Urothelium cell line (cell line): ENCODE measurements around the gene FXYD7.
A peak's percentile ranks its signal among the peaks of the same experiment; 100 is the strongest.
"Not testable (repeated sequence)": the region's sequence is repeated elsewhere in the genome, so short reads cannot be mapped to it uniquely, and the experiment has no call there.

ENCODE experiments used
- DNase-seq: peaks from one replicate; pipeline ENCODE4 v3.0.0; 2011; ENCODE audit warnings: low spot score, mixed read lengths
- FAIRE-seq: peaks from 2 replicates; lab custom pipeline; 2011; peaks lifted over from hg19 to GRCh38; lab: Jason Lieb, UNC

The FXYD7 gene

GRCh38 chr19:35142606-35143230 is 337 bp upstream of the FXYD7 start:
- peak; percentile 67 for DNase-seq

GRCh38 chr19:35143818-35144217 is 763 bp downstream of the FXYD7 start:
- FAIRE-seq, result no peak
- DNase-seq, result no peak

More at GRCh38 chr19:35142606-35143230, 337 bp upstream of the FXYD7 start:
- FAIRE-seq, result no peak

GRCh38 chr19:35144259-35144599 is 1.2 kb downstream of the FXYD7 start:
- no peak for FAIRE-seq
- DNase-seq, result no peak

- FAIRE-seq, result peak; percentile 90
- peak; percentile 84 for DNase-seq
Observed at GRCh38 chr19:35144600-35145436, 1.8 kb downstream of the FXYD7 start.

GRCh38 chr19:35146746-35147459 is 3.8 kb downstream of the FXYD7 start:
- DNase-seq (no peak), FAIRE-seq (no peak)

GRCh38 chr19:35149463-35149862 is 6.4 kb downstream of the FXYD7 start:
- no peak for DNase-seq

GRCh38 chr19:35150445-35150844 is 7.4 kb downstream of the FXYD7 start:
- DNase-seq, result no peak
- FAIRE-seq, result no peak

More at GRCh38 chr19:35149463-35149862, 6.4 kb downstream of the FXYD7 start:
- no peak for FAIRE-seq

GRCh38 chr19:35151273-35152065 is 8.4 kb downstream of the FXYD7 start:
- DNase-seq, result no peak
- FAIRE-seq, result no peak

- FAIRE-seq, DNase-seq: not testable (repeated sequence)
Observed at GRCh38 chr19:35153129-35153522, 10.1 kb downstream of the FXYD7 start.

- no peak for FAIRE-seq
- peak; percentile 80 for DNase-seq
Observed at GRCh38 chr19:35153701-35154524, 10.9 kb downstream of the FXYD7 start.

- FAIRE-seq (no peak), DNase-seq (peak; percentile 84)
Observed at GRCh38 chr19:35154525-35155406, 11.7 kb downstream of the FXYD7 start, which contains the start of gene FXYD5. Gene FXYD5 (plus strand): TSS chr19:35154735. CDS start chr19:35155551, 816 bp downstream.

- DNase-seq (no peak), FAIRE-seq (no peak)
Observed at GRCh38 chr19:35155441-35155840, 12.4 kb downstream of the FXYD7 start.

- FAIRE-seq, result no peak
Observed at GRCh38 chr19:35155981-35156672, 13.1 kb downstream of the FXYD7 start.

GRCh38 chr19:35156673-35157014 is 13.6 kb downstream of the FXYD7 start:
- FAIRE-seq (no peak), DNase-seq (no peak)

More at GRCh38 chr19:35155981-35156672, 13.1 kb downstream of the FXYD7 start:
- no peak for DNase-seq

- FAIRE-seq, result no peak
- no peak for DNase-seq
Observed at GRCh38 chr19:35157431-35157830, 14.4 kb downstream of the FXYD7 start.

GRCh38 chr19:35159606-35160005 is 16.6 kb downstream of the FXYD7 start:
- DNase-seq (no peak), FAIRE-seq (no peak)

- no peak for FAIRE-seq
Observed at GRCh38 chr19:35160629-35161433, 17.8 kb downstream of the FXYD7 start.

GRCh38 chr19:35161434-35161743 is 18.3 kb downstream of the FXYD7 start:
- FAIRE-seq, result no peak
- no peak for DNase-seq

More at GRCh38 chr19:35160629-35161433, 17.8 kb downstream of the FXYD7 start:
- DNase-seq, result no peak
